Activated T-helper 9 cell treated with anti-CD3 and anti-CD28 coated beads, Interleukin-2, amount 50 U/mL, for 16 hours (primary cell): ENCODE data around the gene RNU5D-1.
"Not testable (repeated sequence)": the region's sequence is repeated elsewhere in the genome, so short reads cannot be mapped to it uniquely, and the experiment has no call there.

Experiments
- DNase-seq: peaks from one replicate; pipeline ENCODE4 v3.0.0-alpha.2; 2020; ENCODE audit warnings: low read depth

The RNU5D-1 gene

DNA sequence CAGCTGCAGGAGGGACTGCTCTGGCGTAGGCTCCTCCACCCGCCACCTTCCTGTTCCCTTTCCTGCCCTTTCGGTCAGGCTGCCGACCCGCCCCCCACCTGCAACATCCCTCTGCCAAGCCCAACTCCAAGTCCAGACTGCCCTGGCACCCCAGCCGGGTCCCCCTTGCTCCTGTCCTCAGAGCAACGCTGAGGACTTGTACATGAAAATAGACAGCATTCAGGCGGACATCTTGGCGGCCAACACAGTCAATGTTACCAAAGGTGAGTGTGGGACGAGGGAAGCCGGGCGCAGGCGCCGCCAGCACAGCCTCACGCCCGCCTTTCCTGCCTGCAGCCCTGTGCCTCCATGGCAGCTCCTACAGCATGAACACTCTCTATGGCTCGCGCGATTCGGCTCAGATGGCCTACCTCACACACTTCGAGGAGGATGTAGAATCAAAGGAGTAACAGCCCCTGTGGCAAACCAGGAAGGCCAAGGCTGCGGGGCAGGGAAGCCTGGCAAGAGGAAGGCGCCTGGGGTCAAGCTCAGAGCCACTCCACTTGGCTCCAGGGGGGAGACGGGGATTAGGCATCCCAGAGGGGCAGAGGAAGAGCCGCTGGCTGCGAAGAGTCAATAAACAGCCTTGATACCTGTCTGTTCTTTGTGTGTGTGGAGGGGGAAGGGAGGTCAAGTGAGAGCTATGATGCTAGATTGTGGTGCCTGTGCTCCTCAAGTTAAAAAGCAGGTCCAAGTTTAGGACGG lies 5.8 kb downstream of the RNU5D-1 start:
- no peak for DNase-seq

DNA sequence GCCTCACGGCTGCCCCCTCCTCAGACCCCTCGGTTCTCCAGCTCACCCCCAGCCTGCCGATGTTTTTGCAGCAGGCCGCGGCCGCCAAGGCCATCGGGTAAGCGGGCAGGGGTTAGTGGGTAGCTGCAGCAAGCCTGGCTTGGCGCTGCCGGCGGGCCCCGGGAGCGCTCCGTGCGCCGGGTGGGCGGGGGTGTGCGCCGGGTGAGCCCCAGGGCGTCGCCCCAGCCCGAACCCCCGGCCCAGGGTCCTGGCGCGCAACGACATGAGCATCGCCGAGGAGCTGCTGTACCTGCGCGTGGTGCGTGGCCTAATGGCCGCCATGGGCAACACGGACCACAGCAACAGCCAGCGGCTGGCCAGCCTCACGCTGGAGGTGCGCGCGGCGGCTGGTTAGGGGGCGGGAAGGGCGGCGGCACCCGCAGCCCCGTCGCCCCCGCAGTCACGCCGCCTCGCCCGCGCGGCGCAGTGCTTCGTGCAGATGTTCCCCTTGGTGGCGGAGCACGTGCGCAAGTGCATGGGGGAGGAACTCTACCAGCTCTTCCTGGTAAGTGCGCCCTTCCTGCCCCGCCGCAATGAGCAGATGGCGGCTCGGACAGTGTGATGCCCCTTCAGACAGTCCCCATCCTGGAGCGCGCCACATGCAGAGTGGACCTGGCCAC lies 6.5 kb downstream of the RNU5D-1 start:
- no peak for DNase-seq

DNA sequence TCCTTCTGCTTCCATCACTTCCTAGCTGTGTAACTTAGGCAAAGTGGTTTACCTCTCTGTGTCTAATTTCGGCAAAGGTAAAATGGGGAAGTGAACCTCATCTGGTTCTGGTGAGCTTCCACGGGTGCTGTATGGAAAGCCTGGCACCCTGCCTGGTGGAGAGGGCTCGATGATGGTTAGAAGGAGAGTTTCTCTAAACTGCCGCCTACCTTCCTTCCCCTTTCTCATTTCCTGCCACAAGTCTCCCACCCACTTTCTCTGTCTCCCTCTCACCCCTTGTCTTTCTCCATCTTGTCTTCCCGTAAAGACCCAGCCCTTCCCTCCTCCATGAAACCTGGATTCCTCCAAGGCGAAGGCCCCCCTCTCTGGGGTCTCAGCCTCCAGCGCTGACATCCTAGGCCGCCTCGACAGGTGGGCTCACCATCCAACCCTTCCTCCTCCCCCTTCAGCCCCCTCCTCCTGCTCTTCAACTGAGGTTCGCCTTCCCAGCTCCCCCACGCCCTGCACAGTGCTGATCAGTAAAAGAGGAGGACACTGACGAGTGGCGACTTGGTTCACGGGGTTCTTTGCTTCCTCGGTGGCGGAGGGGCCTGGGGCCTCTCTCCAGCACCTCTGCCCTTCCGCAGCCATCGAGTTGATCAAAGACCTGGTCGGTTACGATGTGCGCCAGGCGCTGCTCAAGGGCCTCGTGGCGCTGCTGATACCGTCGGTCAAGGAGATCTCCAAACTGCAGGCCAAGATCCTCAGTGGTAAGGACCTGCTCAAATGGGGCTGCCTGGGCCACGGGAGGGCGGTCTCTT lies 7.3 kb downstream of the RNU5D-1 start:
- DNase-seq = no peak

GRCh38 chr1:44723064-44723463 lies 7.9 kb downstream of the RNU5D-1 start:
- DNase-seq = no peak

- DNase-seq = peak; percentile 64
These were observed 9.2 kb downstream of the RNU5D-1 start for GRCh38 chr1:44721485-44722361.

GRCh38 chr1:44720281-44720680 lies 10.7 kb downstream of the RNU5D-1 start:
- no peak for DNase-seq

GRCh38 chr1:44719318-44719717 lies 11.7 kb downstream of the RNU5D-1 start:
- DNase-seq = no peak

- DNase-seq = no peak
These were observed 12.9 kb downstream of the RNU5D-1 start for GRCh38 chr1:44718091-44718490.

GRCh38 chr1:44717653-44718052 lies 13.3 kb downstream of the RNU5D-1 start:
- DNase-seq = no peak

- DNase-seq = no peak
These were observed 13.8 kb downstream of the RNU5D-1 start for GRCh38 chr1:44717156-44717555.

DNA sequence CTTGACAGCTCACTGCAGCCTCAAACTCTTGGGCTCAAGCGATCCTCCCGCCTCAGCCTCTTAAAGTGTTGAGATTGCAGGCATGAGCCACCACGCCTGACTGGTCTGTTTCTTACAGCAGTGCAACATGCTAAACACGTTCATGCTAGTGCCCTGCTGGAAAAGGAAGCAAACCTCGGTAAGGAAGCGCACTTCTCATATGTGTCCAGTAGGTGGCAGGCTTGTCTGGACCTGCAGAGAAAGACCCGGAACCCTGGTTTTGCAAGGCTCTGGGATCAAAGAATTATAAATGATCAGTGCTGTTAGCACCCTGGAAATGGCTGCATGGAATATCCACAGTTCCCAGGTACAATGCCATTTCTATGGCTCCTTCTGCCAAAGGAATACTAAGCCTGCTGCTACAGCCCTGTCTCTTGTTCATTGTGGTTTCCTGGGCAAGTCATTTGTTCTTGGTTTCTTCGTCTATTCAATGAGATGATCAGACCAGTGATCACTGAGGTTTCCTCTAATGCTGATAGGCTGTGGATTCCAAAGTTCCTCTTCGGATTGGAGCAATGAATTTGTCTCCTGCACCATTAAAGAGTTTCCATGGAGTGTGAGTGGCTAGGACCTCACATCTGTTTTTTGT lies 15.9 kb downstream of the RNU5D-1 start:
- peak; percentile 42 for DNase-seq

DNA sequence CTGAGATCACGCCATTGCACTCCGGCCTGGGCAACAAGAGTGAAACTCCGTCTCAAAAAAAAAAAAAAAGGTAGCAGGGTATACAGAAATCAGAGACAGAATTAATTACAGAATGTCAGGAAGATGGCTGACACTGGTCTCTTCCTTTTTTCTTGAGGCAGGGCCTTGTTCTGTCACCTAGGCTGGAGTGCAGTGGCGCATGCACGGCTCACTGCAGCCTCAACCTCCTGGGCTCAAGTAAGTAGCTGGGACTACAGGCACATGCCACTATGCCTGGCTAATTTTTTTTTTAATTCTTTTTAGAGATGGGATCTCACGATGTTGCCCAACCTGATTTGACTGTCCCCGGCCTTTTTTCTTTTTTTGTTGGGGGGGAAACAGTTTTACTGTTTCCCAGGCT lies 16.4 kb downstream of the RNU5D-1 start:
- DNase-seq = no peak

DNA sequence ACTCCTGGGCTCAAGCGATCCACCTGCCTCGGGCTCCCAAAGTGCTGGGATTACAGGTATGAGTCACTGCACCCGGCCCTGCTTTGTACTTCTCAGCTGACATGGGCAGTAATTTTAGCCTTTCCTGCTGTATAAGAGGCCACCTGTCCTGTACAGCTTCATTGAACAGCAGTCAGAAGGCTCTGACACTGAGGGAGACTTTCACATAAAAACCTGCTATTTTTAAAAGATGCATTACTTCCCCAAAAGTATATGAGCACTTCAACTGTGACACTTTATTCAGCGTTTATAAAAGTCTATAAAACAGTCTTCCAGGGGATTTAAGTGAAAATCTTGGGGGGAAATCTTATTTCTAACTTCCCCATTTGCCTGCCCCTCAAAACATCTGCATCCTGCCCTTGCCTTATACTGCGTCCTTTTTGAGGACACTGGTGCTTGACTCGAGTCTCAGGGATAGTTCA lies 17.6 kb downstream of the RNU5D-1 start:
- no peak for DNase-seq

- no peak for DNase-seq
These were observed 22.8 kb downstream of the RNU5D-1 start for GRCh38 chr1:44707959-44708831.

GRCh38 chr1:44707112-44707881 lies 23.7 kb downstream of the RNU5D-1 start:
- DNase-seq = no peak

DNA sequence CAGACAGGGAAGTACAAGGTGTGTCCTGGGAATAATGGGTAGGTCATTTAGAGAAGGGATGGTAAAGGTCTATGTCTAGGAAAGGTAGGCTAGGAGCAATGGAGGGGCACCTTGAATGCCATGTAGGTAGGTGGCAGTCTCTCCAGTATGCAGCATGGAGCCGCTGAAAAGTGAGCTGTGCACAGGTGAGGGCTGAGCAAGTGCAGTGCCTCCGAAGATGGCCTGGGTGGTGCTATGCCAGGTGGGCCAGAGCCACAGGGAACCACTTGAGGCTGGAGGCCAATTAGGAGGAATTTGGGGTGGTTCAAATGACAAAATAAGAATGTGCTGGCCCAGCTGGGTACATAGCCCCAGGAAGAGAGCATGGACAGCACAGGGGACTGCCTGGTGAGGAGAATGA lies 25.0 kb downstream of the RNU5D-1 start:
- DNase-seq = no peak

DNA sequence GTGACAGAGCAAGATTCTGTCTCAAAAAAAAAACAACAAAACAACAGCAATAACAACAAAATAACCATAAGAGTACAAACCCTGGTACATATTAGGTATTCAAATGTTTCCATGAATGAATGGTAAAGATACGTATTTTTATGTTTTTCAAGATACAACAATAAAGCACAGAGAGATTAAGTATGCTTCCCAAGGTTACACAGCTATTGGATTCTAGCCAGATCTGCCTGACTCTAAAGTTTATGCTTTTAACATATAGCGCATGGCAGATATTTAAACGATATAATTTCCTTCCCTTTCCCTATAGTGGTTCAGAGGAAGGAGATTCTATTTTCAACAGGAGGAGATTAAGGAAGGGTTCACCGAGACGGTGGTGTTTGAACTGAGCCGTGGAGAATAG lies 25.5 kb downstream of the RNU5D-1 start:
- no peak for DNase-seq

GRCh38 chr1:44701141-44701573 lies 29.8 kb downstream of the RNU5D-1 start:
- DNase-seq = no peak

DNA sequence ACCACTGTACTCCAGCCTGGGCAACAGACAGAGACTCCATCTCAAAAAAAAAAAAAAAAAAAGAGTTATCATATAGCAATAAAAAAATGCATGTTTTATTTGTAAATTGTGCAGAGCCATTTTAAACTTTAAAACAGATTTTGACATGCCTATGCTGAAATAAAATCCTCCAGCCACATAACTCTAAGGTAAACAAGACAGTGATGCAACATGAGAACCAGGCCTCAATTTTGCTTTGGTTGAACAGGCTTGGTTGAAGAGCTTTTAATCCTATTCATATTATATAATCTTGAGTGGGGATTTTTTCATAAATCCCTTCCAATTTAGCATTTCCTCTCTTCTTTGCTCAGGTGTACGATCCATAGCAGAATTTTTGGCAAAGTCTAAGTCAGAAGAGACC lies 30.4 kb downstream of the RNU5D-1 start:
- no peak for DNase-seq

DNA sequence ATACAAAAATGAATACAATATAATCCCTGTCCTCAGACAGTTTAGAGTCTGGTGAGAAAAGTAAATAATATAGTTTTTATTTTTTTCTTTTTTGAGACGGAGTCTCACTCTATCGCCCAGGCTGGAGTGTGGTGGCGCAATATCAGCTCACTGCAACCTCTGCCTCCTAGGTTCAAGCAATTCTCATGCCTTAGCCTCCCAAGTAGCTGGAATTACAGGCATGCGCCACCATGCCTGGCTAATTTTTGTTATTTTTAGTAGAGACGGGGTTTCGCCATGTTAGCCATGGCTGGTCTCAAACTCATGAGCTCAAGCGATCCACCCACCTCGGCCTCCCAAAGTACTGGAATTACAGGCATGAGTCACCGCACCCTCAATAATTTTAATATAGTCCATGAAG lies 31.6 kb downstream of the RNU5D-1 start:
- DNase-seq = not testable (repeated sequence)
